Heart right ventricle (tissue), 16 donors: ENCODE measurements around the gene STAG3. TPM values are rescaled to one million over a fixed set of nuclear protein-coding genes. Genes with fewer than 3 reads are reported as not detected.
"Not testable (repeated sequence)": the region's sequence is repeated elsewhere in the genome, so short reads cannot be mapped to it uniquely, and the experiment has no call there.

ENCODE experiments used
- ATAC-seq, 8 donors: fragments of 200-7000 bp; cut with Tn5 transposase; one replicate each; pipeline ENCODE4 v1.9.1; 2020; ENCODE audit warnings: mild to moderate bottlenecking in 8 of 8, moderate library complexity in 8 of 8, moderate number of reproducible peaks in 1 of 8
- DNase-seq, 2 donors: peaks; one replicate each; pipeline ENCODE4 v3.0.0-alpha.2; 2020
- H3K27ac ChIP-seq, 10 donors: fragments of 200-600 bp; sonication (generic) in 2 of 10; one replicate each; pipeline versions ENCODE4 v1.5.0 to v1.8.0; 2020 to 2022; ENCODE audit warnings: mild to moderate bottlenecking in 3 of 10
- H3K27me3 ChIP-seq, 7 donors: fragments of 200-600 bp; one replicate each; pipeline ENCODE4 v1.8.0; 2021 to 2022; ENCODE audit warnings: mild to moderate bottlenecking in 2 of 7
- H3K36me3 ChIP-seq, 9 donors: fragments of 200-600 bp; sonication (generic) in 1 of 9; one replicate each; pipeline versions ENCODE4 v1.5.0 to v1.8.0; 2020 to 2022; ENCODE audit warnings: mild to moderate bottlenecking in 2 of 9
- H3K4me1 ChIP-seq, 9 donors: fragments of 200-600 bp; sonication (generic) in 1 of 9; one replicate each; pipeline versions ENCODE4 v1.5.0 to v1.8.0; 2020 to 2022; ENCODE audit warnings: mild to moderate bottlenecking in 4 of 9
- H3K4me3 ChIP-seq, 10 donors: fragments of 200-600 bp; sonication (generic) in 2 of 10; one replicate each; pipeline versions ENCODE4 v1.5.0 to v1.8.0; 2020 to 2022; ENCODE audit warnings: mild to moderate bottlenecking in 7 of 10, moderate library complexity in 2 of 10
- H3K9me3 ChIP-seq, 11 donors: fragments of 200-600 bp in 10 of 11; sonication (generic) in 2 of 11; one replicate each; pipeline versions ENCODE4 v1.5.0 to v1.8.0; 2013 to 2022; ENCODE audit warnings: mild to moderate bottlenecking in 2 of 11, control low read depth in 1 of 11, moderate library complexity in 1 of 11
- WGBS, 2 donors: extraction: QIAGEN DNeasy Blood & Tissue Kit; methylation state at CpG; one replicate each; pipeline ENCODE4 v1.1.7; 2013; ENCODE audit warnings: inconsistent platforms in 1 of 2; 5-methylcytosine and 5-hydroxymethylcytosine counted together
- intact Hi-C, 10 donors: fragments of 100-400 bp; cut with DNase I; formaldehyde crosslinking; loops; one replicate each; pipeline versions ENCODE4 v1.11.1 to v1.14.2; 2022
- polyA plus RNA-seq, 2 donors: library from polyadenylated mRNA; stranded (reverse); fragments of 200-250 nt; gene quantifications; one replicate each; pipeline ENCODE4 v1.2.3, GENCODE V29; 2013
- total RNA-seq, 10 donors: library from RNA; stranded (reverse); fragmentation: NEBNext Ultra II Directional in 3 of 10; extraction: Animal tissue kit (Norgen Biotek cat#: 25700) in 3 of 10; gene quantifications; one replicate each; pipeline versions ENCODE4 v1.2.1 to v1.2.4, GENCODE V29; 2021 to 2023
- TF ChIP-seq, protein P1 (sequence below), 9 donors: fragments of 200-600 bp; sonication (generic) in 2 of 9; IDR thresholded peaks; one replicate each; pipeline versions ENCODE4 v1.5.0 to v1.8.0; 2021 to 2022; ENCODE audit warnings: antibody characterized with exemption in 9 of 9, mild to moderate bottlenecking in 5 of 9, moderate library complexity in 1 of 9
- donor health status: Arrhythmogenic right ventricular cardiomyopathy.
- donor health status: ischemic (EF 13 %, LVEDD 7.1; RV severe dilation, severe dysfunction).
- donor health status: healthy with polysubstance abuse.
- donor health status: DM: no; HTN: yes; CAD: no.
- donor health status: DM: no; HTN: no; CAD: no.
- donor health status: ischemic (EF 25% LVEDD 6.9; RV normal size, moderate dysfunction).
- donor health status: ischemic (EF 25% LVEDD 5.7; RV mildly dilated, moderate dysfunction).
- donor health status: healthy.
- donor health status: DM: yes; HTN: yes; CAD: no.
- donor health status: Ischemic cardiomyopathy.
- donor health status: ischemic (EF 35%, LVEDD 5.7; RV mildly dilated, moderate dysfunction).
- donor health status: nonischemic (EF 11% LVEDD 7.7; RV severe dilation, severe dysfunction).
- donor health status: DM: yes; HTN: yes; CAD: no.
- donor health status: PGD.
- donor health status: ischemic (EF 29% LVEDD 5.4; RV normal size, mild dysfunction).
- donor health status: nonischemic (EF 23%, LVEDD 6.1; RV moderate dilation, normal function).

The STAG3 gene
- total and polyA plus RNA-seq, 12 donors = 0.13 to 1.5 (median 0.47) TPM; not detected in 1

DNA sequence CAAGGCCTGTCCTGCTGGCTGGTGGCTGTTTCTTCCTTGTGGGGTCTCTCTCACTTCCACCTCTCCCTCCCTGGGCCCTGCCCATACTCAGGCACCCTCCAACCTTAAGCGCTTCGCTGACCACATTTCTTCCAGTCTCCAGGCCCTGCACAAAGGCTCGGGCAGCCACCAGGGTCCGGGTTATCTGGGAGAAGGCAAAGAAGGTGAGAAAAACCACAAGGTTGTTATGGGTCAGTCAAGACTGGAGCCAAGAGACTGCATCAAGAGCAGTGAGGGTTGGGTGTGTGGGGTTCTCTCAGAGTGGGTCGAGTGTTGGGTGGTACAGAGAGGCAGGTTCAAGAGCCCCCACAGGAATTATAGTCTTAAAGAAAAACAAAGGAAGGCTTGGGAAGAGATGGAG lies 3.1 kb upstream of the STAG3 start:
- WGBS, 2 donors = 91% methylated on average over 5 of the region's 5 CpGs
- no peaks in the 10 kb centered on the region for H3K9me3 ChIP-seq
- no peak overlapping the region for H3K4me3 ChIP-seq
- ATAC-seq (no peak), DNase-seq (no peak)
- H3K4me1 ChIP-seq = peaks cover 2 to 31% (median 19%) of the 10 kb centered on the region in 9 donors
- TF ChIP-seq, protein P1, sequence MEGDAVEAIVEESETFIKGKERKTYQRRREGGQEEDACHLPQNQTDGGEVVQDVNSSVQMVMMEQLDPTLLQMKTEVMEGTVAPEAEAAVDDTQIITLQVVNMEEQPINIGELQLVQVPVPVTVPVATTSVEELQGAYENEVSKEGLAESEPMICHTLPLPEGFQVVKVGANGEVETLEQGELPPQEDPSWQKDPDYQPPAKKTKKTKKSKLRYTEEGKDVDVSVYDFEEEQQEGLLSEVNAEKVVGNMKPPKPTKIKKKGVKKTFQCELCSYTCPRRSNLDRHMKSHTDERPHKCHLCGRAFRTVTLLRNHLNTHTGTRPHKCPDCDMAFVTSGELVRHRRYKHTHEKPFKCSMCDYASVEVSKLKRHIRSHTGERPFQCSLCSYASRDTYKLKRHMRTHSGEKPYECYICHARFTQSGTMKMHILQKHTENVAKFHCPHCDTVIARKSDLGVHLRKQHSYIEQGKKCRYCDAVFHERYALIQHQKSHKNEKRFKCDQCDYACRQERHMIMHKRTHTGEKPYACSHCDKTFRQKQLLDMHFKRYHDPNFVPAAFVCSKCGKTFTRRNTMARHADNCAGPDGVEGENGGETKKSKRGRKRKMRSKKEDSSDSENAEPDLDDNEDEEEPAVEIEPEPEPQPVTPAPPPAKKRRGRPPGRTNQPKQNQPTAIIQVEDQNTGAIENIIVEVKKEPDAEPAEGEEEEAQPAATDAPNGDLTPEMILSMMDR (IDR thresholded peaks at IDR 0.05) = no peak
- intact Hi-C loops = no loop called here
- peaks cover 0 to 46% (median 25%) of the 10 kb centered on the region in 7 donors for H3K27me3 ChIP-seq
- H3K36me3 ChIP-seq = no peaks in the 10 kb centered on the region
- no peak overlapping the region for H3K27ac ChIP-seq

DNA sequence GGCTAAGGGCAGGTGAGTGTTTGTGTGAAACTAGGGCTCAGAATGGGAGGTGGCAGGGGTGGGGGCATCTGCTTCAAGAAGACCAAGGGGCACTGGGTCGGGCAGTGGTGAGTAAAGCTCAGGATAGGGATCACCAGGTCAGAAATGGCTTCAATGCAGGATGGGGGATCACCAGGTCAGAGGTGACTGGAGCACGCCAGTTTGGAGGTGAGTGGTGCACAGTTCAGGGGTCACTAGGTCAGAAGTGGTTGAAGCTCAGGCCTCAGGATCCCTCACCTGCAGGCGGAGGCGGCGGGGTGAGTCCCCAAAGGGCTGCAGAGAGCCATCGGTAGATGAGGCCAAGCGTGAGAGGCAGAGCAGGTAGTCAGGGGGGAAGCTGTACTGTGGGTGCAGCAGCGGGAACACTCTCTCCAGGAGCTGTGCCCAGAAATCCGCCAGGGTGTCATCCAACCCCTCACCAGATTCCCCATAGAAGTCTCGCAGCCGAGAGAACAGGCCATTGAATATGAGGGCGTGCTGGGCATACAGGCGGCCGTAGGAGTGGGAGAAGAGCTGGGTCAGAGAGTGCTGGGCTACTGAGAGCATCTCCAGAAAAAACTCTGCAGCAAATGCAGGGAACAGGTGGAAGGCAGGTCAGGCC lies 2.3 kb upstream of the STAG3 start:
- no peak overlapping the region for H3K27ac ChIP-seq
- H3K36me3 ChIP-seq = no peaks in the 10 kb centered on the region
- 96 to 97% methylated on average over 14 of the region's 14 CpGs for WGBS, 2 donors
- H3K4me3 ChIP-seq = no peak overlapping the region
- ATAC-seq (no peak), DNase-seq (no peak)
- intact Hi-C loops = no loop called here
- H3K9me3 ChIP-seq = no peaks in the 10 kb centered on the region
- peaks cover 0 to 38% (median 25%) of the 10 kb centered on the region in 7 donors for H3K27me3 ChIP-seq
- peaks cover 2 to 31% (median 19%) of the 10 kb centered on the region in 9 donors for H3K4me1 ChIP-seq
- TF ChIP-seq, protein P1 (IDR thresholded peaks at IDR 0.05) = no peak

DNA sequence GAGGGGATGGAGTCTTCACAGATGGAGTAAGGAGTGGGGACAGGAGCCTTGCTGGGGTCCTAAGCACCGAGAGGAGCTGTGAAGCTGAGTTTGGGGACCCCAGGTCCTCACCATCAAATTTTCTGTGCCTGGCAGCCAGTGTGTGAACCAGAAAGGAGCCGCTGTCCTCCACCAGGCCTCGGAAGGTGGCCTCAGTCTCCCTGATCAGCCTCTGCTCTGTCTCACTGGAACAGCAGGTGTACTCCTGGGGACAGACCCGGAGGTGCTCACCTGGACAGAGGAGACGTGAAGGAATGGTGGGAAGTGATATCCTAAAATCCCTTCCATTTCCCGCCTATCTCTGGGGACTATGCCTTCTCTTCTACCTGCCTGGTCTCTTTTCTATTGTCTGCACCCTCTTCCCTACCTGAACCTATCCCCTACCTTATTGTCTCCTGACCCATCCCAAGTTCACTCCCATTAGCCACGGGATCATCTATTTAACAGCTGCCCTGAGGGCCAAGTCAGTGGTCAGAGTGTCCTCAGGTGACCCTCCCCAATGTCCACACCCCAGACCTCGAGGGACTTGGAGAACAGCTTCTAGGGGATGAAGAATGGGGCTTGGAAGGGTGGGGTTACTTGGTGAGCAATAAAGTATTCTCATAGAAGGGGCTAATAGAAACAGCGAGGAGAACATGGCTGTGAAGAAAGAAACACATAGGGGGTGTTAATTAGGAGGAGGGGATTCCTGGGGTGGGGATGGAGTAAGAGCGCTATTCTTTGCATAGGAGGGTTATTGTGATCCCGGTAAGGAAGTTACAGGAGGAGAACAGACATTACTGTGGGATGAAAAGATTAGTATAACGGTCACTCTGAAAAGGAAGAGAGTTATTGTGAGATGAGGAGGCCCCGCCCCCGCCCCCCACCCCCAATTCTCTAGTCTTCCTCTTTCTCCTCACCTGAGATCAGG lies 1.3 kb upstream of the STAG3 start:
- H3K9me3 ChIP-seq = no peaks in the 10 kb centered on the region
- intact Hi-C loops = no loop called here
- H3K4me3 ChIP-seq = peak overlapping the region in 9 of 10 donors; percentile 28 to 61 (median 54)
- no peak for DNase-seq
- H3K36me3 ChIP-seq = no peaks in the 10 kb centered on the region
- no peak for ATAC-seq
- peak overlapping the region in 6 of 10 donors; percentile 18 to 62 (median 26) for H3K27ac ChIP-seq
- 52 to 54% methylated on average over 14 of the region's 14 CpGs for WGBS, 2 donors
- peaks cover 0 to 29% (median 17%) of the 10 kb centered on the region in 7 donors for H3K27me3 ChIP-seq
- TF ChIP-seq, protein P1 (IDR thresholded peaks at IDR 0.05) = no peak
- H3K4me1 ChIP-seq = peaks cover 0 to 25% (median 18%) of the 10 kb centered on the region in 9 donors

DNA sequence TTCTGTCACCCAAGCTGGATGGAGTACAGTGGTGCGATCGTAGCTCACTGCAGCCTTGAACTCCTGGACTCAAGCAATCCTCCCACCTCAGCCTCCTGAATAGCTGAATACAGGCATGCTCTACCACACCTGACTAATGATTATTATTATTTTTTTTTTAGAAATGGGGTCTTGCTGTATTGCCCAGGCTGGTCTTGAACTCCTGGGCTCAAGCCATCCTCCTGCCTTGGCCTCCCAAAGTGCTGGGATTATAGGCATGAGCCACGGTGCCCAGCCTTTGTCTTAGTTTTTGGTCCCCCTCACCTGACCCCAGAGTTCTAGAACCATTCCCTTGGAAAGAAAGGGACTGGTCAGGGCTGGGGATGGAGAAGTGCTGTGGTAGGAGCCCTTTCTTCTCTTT lies 2.4 kb downstream of the STAG3 start:
- 93 to 100% methylated on average over 3 of the region's 3 CpGs for whole genome bisulfite sequencing, 2 donors
- ATAC-seq, H3K36me3 ChIP-seq, H3K9me3 ChIP-seq, intact Hi-C loops, DNase-seq, H3K4me3 ChIP-seq, H3K27ac ChIP-seq: not testable (repeated sequence)
- H3K4me1 ChIP-seq = peaks cover 0 to 20% (median 12%) of the 10 kb centered on the region in 9 donors
- peaks cover 0 to 19% (median 3%) of the 10 kb centered on the region in 7 donors for H3K27me3 ChIP-seq

DNA sequence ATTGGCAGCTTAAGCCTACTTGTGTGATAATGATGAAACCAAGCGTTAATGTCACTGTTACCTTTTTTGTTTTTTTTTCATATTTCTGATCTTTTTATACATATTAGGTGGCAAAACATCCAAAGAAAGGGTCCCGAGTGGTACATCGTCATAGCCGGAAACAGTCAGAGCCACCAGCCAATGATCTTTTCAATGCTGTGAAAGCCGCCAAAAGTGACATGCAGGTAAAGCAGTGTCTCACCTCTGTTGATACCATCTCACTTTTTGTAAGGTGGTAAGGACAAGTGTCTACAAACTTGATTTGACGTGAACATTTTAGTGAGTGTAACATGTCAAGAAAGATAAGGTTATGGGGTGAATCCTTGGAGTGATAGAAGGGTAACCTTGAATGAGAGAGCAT lies 4.9 kb downstream of the STAG3 start:
- H3K27ac ChIP-seq, H3K4me3 ChIP-seq, DNase-seq, ATAC-seq, H3K4me1 ChIP-seq, H3K9me3 ChIP-seq, H3K36me3 ChIP-seq, intact Hi-C loops: not testable (repeated sequence)
- WGBS, 2 donors = 81 to 85% methylated on average over 6 of the region's 6 CpGs
- H3K27me3 ChIP-seq = peaks cover 0 to 19% (median 3%) of the 10 kb centered on the region in 7 donors

DNA sequence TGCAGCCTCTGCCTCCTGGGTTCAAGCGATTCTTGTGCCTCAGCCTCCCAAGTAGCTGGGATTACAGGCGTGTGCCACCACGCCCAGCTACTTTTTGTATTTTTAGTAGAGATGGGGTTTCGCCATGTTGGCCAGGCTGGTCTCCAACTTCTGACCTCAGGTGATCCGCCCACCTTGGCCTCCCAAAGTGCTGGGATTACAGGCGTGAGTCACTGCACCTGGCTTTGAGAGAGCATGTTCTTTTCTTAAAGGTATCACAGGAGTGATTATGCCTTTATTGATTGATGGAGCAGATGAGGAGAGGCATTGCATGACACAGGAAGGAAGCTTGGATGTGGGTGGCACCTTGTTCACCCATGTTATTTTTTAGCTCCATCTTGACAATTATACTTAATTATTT lies 5.4 kb downstream of the STAG3 start:
- intact Hi-C loops, H3K27ac ChIP-seq, H3K4me1 ChIP-seq, H3K4me3 ChIP-seq, H3K9me3 ChIP-seq, DNase-seq, H3K36me3 ChIP-seq, ATAC-seq: not testable (repeated sequence)
- 90 to 93% methylated on average over 6 of the region's 6 CpGs for WGBS, 2 donors
- H3K27me3 ChIP-seq = peaks cover 0 to 19% (median 3%) of the 10 kb centered on the region in 7 donors
